HEK293 (cell line): Measurements from ENCODE around the gene STX10.

Experiments used
- KLF8 ChIP-seq: fragments of 450-650 bp; formaldehyde crosslinking; IDR thresholded peaks from 2 replicates; pipeline ENCODE4 v1.5.1; 2016; ENCODE audit warnings: missing biosample characterization, missing genetic modification characterization
- MZF1 ChIP-seq: fragments of 450-650 bp; formaldehyde crosslinking; IDR thresholded peaks from 2 replicates; pipeline ENCODE4 v1.5.1; 2017; ENCODE audit warnings: missing biosample characterization, missing genetic modification characterization, borderline replicate concordance
- REPIN1 ChIP-seq: fragments of 450-650 bp; formaldehyde crosslinking; IDR thresholded peaks from 2 replicates; pipeline ENCODE4 v1.5.1; 2017; ENCODE audit warnings: missing biosample characterization, missing genetic modification characterization, low read depth
- ZBTB17 ChIP-seq: fragments of 450-650 bp; formaldehyde crosslinking; IDR thresholded peaks from 2 replicates; pipeline ENCODE4 v1.5.1; 2016; ENCODE audit warnings: missing biosample characterization, missing genetic modification characterization
- ZBTB20 ChIP-seq: fragments of 450-650 bp; formaldehyde crosslinking; IDR thresholded peaks from 2 replicates; pipeline ENCODE4 v1.5.1; 2016; ENCODE audit warnings: missing biosample characterization, missing genetic modification characterization
- ZBTB21 ChIP-seq: fragments of 450-650 bp; formaldehyde crosslinking; IDR thresholded peaks from 2 replicates; pipeline ENCODE4 v1.5.1; 2017; ENCODE audit warnings: missing biosample characterization, missing genetic modification characterization
- ZFP3 ChIP-seq: fragments of 450-650 bp; formaldehyde crosslinking; IDR thresholded peaks from 2 replicates; pipeline ENCODE4 v1.5.1; 2016; ENCODE audit warnings: low read depth, missing biosample characterization, missing genetic modification characterization
- ZNF155 ChIP-seq: fragments of 450-650 bp; formaldehyde crosslinking; IDR thresholded peaks from 2 replicates; pipeline ENCODE4 v1.5.1; 2016; ENCODE audit warnings: missing biosample characterization, missing genetic modification characterization
- ZNF248 ChIP-seq: fragments of 450-650 bp; formaldehyde crosslinking; IDR thresholded peaks from 2 replicates; pipeline ENCODE4 v1.5.1; 2017; ENCODE audit warnings: missing biosample characterization, missing genetic modification characterization
- ZNF26 ChIP-seq: fragments of 450-650 bp; formaldehyde crosslinking; IDR thresholded peaks from 2 replicates; pipeline ENCODE4 v1.5.1; 2016; ENCODE audit warnings: missing biosample characterization, missing genetic modification characterization
- ZNF324 ChIP-seq: fragments of 450-650 bp; formaldehyde crosslinking; IDR thresholded peaks from 2 replicates; pipeline ENCODE4 v1.5.1; 2016; ENCODE audit warnings: missing biosample characterization, missing genetic modification characterization
- ZNF362 ChIP-seq: fragments of 450-650 bp; formaldehyde crosslinking; IDR thresholded peaks from 2 replicates; pipeline ENCODE4 v1.5.1; 2016; ENCODE audit warnings: missing biosample characterization, missing genetic modification characterization
- ZNF423 ChIP-seq: fragments of 450-650 bp; formaldehyde crosslinking; IDR thresholded peaks from 2 replicates; pipeline ENCODE4 v1.5.1; 2016; ENCODE audit warnings: missing biosample characterization, missing genetic modification characterization
- ZNF433 ChIP-seq: fragments of 450-650 bp; formaldehyde crosslinking; IDR thresholded peaks from 2 replicates; pipeline ENCODE4 v1.5.1; 2016; ENCODE audit warnings: missing biosample characterization, missing genetic modification characterization, low read depth
- ZNF501 ChIP-seq: fragments of 450-650 bp; formaldehyde crosslinking; IDR thresholded peaks from 2 replicates; pipeline ENCODE4 v1.5.1; 2016; ENCODE audit warnings: missing biosample characterization, missing genetic modification characterization
- ZNF510 ChIP-seq: fragments of 450-650 bp; formaldehyde crosslinking; IDR thresholded peaks from 2 replicates; pipeline ENCODE4 v1.5.1; 2018; ENCODE audit warnings: mild to moderate bottlenecking, missing genetic modification characterization, missing biosample characterization; ENCODE audit not compliant: insufficient replicate concordance
- ZNF548 ChIP-seq: fragments of 450-650 bp; formaldehyde crosslinking; IDR thresholded peaks from 2 replicates; pipeline ENCODE4 v1.5.1; 2016; ENCODE audit warnings: missing biosample characterization, missing genetic modification characterization
- ZNF585B ChIP-seq: fragments of 450-650 bp; formaldehyde crosslinking; IDR thresholded peaks from 2 replicates; pipeline ENCODE4 v1.5.1; 2016; ENCODE audit warnings: missing biosample characterization, missing genetic modification characterization
- ZNF596 ChIP-seq: fragments of 450-650 bp; IDR thresholded peaks from 2 replicates; pipeline ENCODE4 v1.5.0; 2018; ENCODE audit warnings: missing biosample characterization, mild to moderate bottlenecking, missing genetic modification characterization, moderate library complexity
- ZNF600 ChIP-seq: fragments of 450-650 bp; formaldehyde crosslinking; IDR thresholded peaks from 2 replicates; pipeline ENCODE4 v1.5.1; 2016; ENCODE audit warnings: missing biosample characterization, missing genetic modification characterization
- ZNF626 ChIP-seq: fragments of 450-650 bp; sonication (Bioruptor Pico); formaldehyde crosslinking; IDR thresholded peaks from 2 replicates; pipeline ENCODE4 v1.5.1; 2018; ENCODE audit warnings: missing biosample characterization, missing genetic modification characterization, inconsistent platforms
- ZNF664 ChIP-seq: fragments of 450-650 bp; formaldehyde crosslinking; IDR thresholded peaks from 2 replicates; pipeline ENCODE4 v1.5.1; 2016; ENCODE audit warnings: missing biosample characterization, missing genetic modification characterization
- ZNF670 ChIP-seq: fragments of 450-650 bp; formaldehyde crosslinking; IDR thresholded peaks from 2 replicates; pipeline ENCODE4 v1.5.1; 2016; ENCODE audit warnings: missing biosample characterization, missing genetic modification characterization, low read depth
- ZNF701 ChIP-seq: fragments of 450-650 bp; formaldehyde crosslinking; IDR thresholded peaks from 2 replicates; pipeline ENCODE4 v1.5.1; 2016; ENCODE audit warnings: missing biosample characterization, missing genetic modification characterization
- ZNF768 ChIP-seq: fragments of 450-650 bp; formaldehyde crosslinking; IDR thresholded peaks from 2 replicates; pipeline ENCODE4 v1.5.1; 2018; ENCODE audit warnings: missing biosample characterization, mild to moderate bottlenecking, missing genetic modification characterization
- ZXDB ChIP-seq: fragments of 450-650 bp; formaldehyde crosslinking; IDR thresholded peaks from 2 replicates; pipeline ENCODE4 v1.5.1; 2016; ENCODE audit warnings: missing biosample characterization, missing genetic modification characterization
- TF ChIP-seq, protein P1 (sequence below): fragments of 450-650 bp; formaldehyde crosslinking; IDR thresholded peaks from 2 replicates; pipeline ENCODE4 v1.5.1; 2016; ENCODE audit warnings: missing biosample characterization, missing genetic modification characterization, borderline replicate concordance
- TF ChIP-seq, protein P2 (sequence below): fragments of 450-650 bp; formaldehyde crosslinking; IDR thresholded peaks from 2 replicates; pipeline ENCODE4 v1.5.1; 2016; ENCODE audit warnings: missing biosample characterization, missing genetic modification characterization
- TF ChIP-seq, protein P3 (sequence below): fragments of 450-650 bp; formaldehyde crosslinking; IDR thresholded peaks from 2 replicates; pipeline ENCODE4 v1.5.1; 2016; ENCODE audit warnings: missing biosample characterization, missing genetic modification characterization
- TF ChIP-seq, protein P4 (sequence below): fragments of 450-650 bp; formaldehyde crosslinking; IDR thresholded peaks from 2 replicates; pipeline ENCODE4 v1.5.1; 2016; ENCODE audit warnings: missing biosample characterization, missing genetic modification characterization

Gene STX10

DNA sequence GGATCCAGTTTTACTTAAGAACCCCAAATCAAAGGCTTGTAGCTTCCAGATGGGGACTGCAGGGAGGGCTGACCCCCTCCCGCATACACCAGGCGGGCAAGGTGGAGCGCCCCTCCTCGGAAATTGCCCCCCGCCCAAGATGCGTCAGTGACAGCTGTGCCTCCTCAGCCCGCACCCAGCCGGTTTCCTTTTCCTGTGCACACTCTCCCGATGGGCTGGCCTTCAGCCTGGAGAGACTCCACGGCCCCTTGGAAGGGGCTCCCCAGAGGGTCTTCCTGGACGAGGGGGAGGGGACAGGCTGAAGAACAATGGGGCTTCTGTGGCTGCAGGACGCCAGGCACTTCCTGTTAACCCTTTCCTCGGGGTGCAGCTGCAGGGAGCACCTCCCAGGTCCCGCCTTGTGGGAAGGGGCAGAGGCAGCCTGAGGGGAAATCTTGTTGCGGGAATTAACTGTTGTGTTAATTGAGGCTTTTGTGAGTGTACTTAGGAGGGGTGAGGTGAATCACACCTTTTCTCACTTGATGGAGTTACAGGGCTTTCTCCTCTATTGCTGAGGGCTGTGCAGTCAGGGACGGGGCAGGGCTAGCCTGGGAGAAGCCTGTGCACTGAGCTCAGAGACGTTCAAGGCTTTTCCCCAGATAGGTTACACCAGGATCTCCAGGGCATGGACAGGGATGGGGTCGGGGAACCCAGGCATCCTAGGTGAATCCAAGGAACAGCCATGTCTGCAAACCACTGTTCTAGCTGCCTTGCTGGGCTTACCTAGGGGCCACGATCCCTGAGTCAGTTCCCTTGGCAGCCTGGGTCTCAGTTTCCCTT is 14.4 kb upstream of the STX10 start (continued):
- TF ChIP-seq REPIN1 (tag by site-specific recombination) (no peak), ZNF501 (no peak), ZNF701 (tag by site-specific recombination) (no peak), ZNF423 (tag by site-specific recombination) (no peak; the same call in 1 of the 2 replicates), ZNF324 (tag by site-specific recombination) (no peak), ZNF248 (tag by site-specific recombination) (no peak), ZNF626 (tag by site-specific recombination) (no peak), KLF8 (tag by site-specific recombination) (peak; percentile 58; the same call in 1 of the 2 replicates), ZNF548 (tag by site-specific recombination) (no peak), ZNF155 (tag by site-specific recombination) (no peak), ZNF510 (tag by site-specific recombination) (no peak), ZNF596 (tag by site-specific recombination) (no peak), ZBTB17 (tag by site-specific recombination) (peak; percentile 88), ZFP3 (no peak), ZXDB (tag by site-specific recombination) (peak; percentile 46; the same call in 1 of the 2 replicates), ZNF768 (tag by site-specific recombination) (no peak), ZBTB21 (tag by site-specific recombination) (0 out of 2 replicates have a peak, but pooled peaks have one; percentile 14), ZNF433 (no peak), ZNF664 (no peak), ZNF670 (tag by site-specific recombination) (no peak), ZNF585B (tag by site-specific recombination) (no peak), ZNF26 (tag by site-specific recombination) (no peak), MZF1 (tag by site-specific recombination) (no peak), ZNF362 (tag by site-specific recombination) (no peak), ZNF600 (tag by site-specific recombination) (no peak), ZBTB20 (peak; percentile 53; the same call in 1 of the 2 replicates)
- TF ChIP-seq, protein P1, sequence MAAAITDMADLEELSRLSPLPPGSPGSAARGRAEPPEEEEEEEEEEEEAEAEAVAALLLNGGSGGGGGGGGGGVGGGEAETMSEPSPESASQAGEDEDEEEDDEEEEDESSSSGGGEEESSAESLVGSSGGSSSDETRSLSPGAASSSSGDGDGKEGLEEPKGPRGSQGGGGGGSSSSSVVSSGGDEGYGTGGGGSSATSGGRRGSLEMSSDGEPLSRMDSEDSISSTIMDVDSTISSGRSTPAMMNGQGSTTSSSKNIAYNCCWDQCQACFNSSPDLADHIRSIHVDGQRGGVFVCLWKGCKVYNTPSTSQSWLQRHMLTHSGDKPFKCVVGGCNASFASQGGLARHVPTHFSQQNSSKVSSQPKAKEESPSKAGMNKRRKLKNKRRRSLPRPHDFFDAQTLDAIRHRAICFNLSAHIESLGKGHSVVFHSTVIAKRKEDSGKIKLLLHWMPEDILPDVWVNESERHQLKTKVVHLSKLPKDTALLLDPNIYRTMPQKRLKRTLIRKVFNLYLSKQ = no peak
- TF ChIP-seq, protein P2, sequence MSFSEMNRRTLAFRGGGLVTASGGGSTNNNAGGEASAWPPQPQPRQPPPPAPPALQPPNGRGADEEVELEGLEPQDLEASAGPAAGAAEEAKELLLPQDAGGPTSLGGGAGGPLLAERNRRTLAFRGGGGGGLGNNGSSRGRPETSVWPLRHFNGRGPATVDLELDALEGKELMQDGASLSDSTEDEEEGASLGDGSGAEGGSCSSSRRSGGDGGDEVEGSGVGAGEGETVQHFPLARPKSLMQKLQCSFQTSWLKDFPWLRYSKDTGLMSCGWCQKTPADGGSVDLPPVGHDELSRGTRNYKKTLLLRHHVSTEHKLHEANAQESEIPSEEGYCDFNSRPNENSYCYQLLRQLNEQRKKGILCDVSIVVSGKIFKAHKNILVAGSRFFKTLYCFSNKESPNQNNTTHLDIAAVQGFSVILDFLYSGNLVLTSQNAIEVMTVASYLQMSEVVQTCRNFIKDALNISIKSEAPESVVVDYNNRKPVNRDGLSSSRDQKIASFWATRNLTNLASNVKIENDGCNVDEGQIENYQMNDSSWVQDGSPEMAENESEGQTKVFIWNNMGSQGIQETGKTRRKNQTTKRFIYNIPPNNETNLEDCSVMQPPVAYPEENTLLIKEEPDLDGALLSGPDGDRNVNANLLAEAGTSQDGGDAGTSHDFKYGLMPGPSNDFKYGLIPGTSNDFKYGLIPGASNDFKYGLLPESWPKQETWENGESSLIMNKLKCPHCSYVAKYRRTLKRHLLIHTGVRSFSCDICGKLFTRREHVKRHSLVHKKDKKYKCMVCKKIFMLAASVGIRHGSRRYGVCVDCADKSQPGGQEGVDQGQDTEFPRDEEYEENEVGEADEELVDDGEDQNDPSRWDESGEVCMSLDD (tag by site-specific recombination) = peak; percentile 79
- TF ChIP-seq, protein P3, sequence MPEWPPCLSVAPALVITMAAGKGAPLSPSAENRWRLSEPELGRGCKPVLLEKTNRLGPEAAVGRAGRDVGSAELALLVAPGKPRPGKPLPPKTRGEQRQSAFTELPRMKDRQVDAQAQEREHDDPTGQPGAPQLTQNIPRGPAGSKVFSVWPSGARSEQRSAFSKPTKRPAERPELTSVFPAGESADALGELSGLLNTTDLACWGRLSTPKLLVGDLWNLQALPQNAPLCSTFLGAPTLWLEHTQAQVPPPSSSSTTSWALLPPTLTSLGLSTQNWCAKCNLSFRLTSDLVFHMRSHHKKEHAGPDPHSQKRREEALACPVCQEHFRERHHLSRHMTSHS (tag by site-specific recombination) = no peak
- TF ChIP-seq, protein P4, sequence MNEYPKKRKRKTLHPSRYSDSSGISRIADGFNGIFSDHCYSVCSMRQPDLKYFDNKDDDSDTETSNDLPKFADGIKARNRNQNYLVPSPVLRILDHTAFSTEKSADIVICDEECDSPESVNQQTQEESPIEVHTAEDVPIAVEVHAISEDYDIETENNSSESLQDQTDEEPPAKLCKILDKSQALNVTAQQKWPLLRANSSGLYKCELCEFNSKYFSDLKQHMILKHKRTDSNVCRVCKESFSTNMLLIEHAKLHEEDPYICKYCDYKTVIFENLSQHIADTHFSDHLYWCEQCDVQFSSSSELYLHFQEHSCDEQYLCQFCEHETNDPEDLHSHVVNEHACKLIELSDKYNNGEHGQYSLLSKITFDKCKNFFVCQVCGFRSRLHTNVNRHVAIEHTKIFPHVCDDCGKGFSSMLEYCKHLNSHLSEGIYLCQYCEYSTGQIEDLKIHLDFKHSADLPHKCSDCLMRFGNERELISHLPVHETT = no peak
